Mesenchymal stem cell (in vitro differentiated cells and primary cell): ENCODE results near the gene STX18.
A peak's percentile ranks its signal among the peaks of the same experiment; 100 is the strongest.

Source experiments
- DNase-seq: peaks from one replicate; pipeline ENCODE4 v3.0.0-alpha.2; 2013
- H2AFZ ChIP-seq: one replicate; pipeline ENCODE4 v1.6.1; 2013; ENCODE audit warnings: low read depth, mild to moderate bottlenecking, control low read depth, inconsistent platforms, low read length, moderate library complexity
- H2AK5ac ChIP-seq: 2 replicates; pipeline ENCODE4 v1.6.1; 2013; ENCODE audit warnings: low read length, moderate library complexity, mild to moderate bottlenecking, inconsistent platforms; ENCODE audit not compliant: severe bottlenecking
- H2BK120ac ChIP-seq: one replicate; pipeline ENCODE4 v1.6.1; 2013; ENCODE audit warnings: low read depth, mild to moderate bottlenecking, inconsistent platforms, low read length, moderate library complexity
- H2BK12ac ChIP-seq, 2 experiments: one replicate each; pipeline ENCODE4 v1.6.1; 2013; ENCODE audit warnings: inconsistent platforms in 2 of 2, low read length in 2 of 2, mild to moderate bottlenecking in 2 of 2, moderate library complexity in 2 of 2, control low read depth in 1 of 2
- H2BK15ac ChIP-seq: one replicate; pipeline ENCODE4 v1.6.1; 2013; ENCODE audit warnings: mild to moderate bottlenecking, low read depth, inconsistent platforms; ENCODE audit not compliant: poor library complexity, severe bottlenecking
- H2BK5ac ChIP-seq: 2 replicates; pipeline ENCODE4 v1.6.1; 2013; ENCODE audit warnings: low read depth, mild to moderate bottlenecking, low read length, control low read depth, inconsistent platforms; ENCODE audit not compliant: poor library complexity, severe bottlenecking
- H3K14ac ChIP-seq, 2 experiments: one replicate each; pipeline ENCODE4 v1.6.1; 2013; ENCODE audit warnings: inconsistent platforms in 2 of 2, low read length in 2 of 2, control low read depth in 1 of 2, mild to moderate bottlenecking in 1 of 2, moderate library complexity in 1 of 2
- H3K18ac ChIP-seq, 2 experiments: one replicate each; pipeline ENCODE4 v1.6.1; 2013; ENCODE audit warnings: inconsistent platforms in 2 of 2, low read length in 2 of 2, control low read depth in 1 of 2, low read depth in 1 of 2, mild to moderate bottlenecking in 1 of 2
- H3K23ac ChIP-seq, 2 experiments: one replicate each; pipeline ENCODE4 v1.6.1; 2013; ENCODE audit warnings: inconsistent platforms in 2 of 2, low read length in 2 of 2, mild to moderate bottlenecking in 2 of 2, moderate library complexity in 2 of 2, control low read depth in 1 of 2
- H3K27ac ChIP-seq: 2 replicates; pipeline ENCODE4 v1.5.1; 2013; ENCODE audit warnings: mild to moderate bottlenecking, moderate library complexity, low read length, control low read depth, inconsistent platforms; ENCODE audit not compliant: poor library complexity, severe bottlenecking
- H3K27me3 ChIP-seq, 2 experiments: 2 replicates each; pipeline versions ENCODE4 v1.6.1 to v1.7.0; 2013; ENCODE audit warnings: low read length in 2 of 2, mild to moderate bottlenecking in 2 of 2, moderate library complexity in 2 of 2, control low read depth in 1 of 2, inconsistent platforms in 1 of 2; ENCODE audit not compliant: control insufficient read depth in 1 of 2, insufficient read depth in 1 of 2
- H3K36me3 ChIP-seq, 2 experiments: 2 replicates each; pipeline versions ENCODE4 v1.6.1 to v1.7.0; 2013; ENCODE audit warnings: low read length in 2 of 2, control low read depth in 1 of 2, inconsistent platforms in 1 of 2, low read depth in 1 of 2, mild to moderate bottlenecking in 1 of 2; ENCODE audit not compliant: insufficient read depth in 2 of 2, control insufficient read depth in 1 of 2
- H3K4ac ChIP-seq, 2 experiments: one replicate each; pipeline ENCODE4 v1.6.1; 2013; ENCODE audit warnings: inconsistent platforms in 2 of 2, low read length in 2 of 2, mild to moderate bottlenecking in 2 of 2, moderate library complexity in 2 of 2, control low read depth in 1 of 2, low read depth in 1 of 2
- H3K4me1 ChIP-seq: 2 replicates; pipeline ENCODE4 v1.6.1; 2013; ENCODE audit warnings: low read depth, low read length, control low read depth; ENCODE audit not compliant: control insufficient read depth, insufficient read depth
- H3K4me2 ChIP-seq: 2 replicates; pipeline ENCODE4 v1.6.1; 2013; ENCODE audit warnings: low read length, mild to moderate bottlenecking, inconsistent platforms; ENCODE audit not compliant: poor library complexity, severe bottlenecking
- H3K4me3 ChIP-seq, 2 experiments: 2 replicates each; pipeline versions ENCODE4 v1.5.1 to v1.7.0; 2013; ENCODE audit warnings: low read length in 2 of 2, mild to moderate bottlenecking in 2 of 2, control low read depth in 1 of 2, low read depth in 1 of 2; ENCODE audit not compliant: insufficient read depth in 1 of 2
- H3K79me1 ChIP-seq: replicated peaks from 2 replicates; pipeline ENCODE4 v1.6.1; 2013; ENCODE audit warnings: mild to moderate bottlenecking, control low read depth, low read length, inconsistent platforms; ENCODE audit not compliant: poor library complexity, severe bottlenecking
- H3K9ac ChIP-seq: 2 replicates; pipeline ENCODE4 v1.7.0; 2013; ENCODE audit warnings: mild to moderate bottlenecking, low read length, moderate library complexity
- H3K9me3 ChIP-seq: 2 replicates; pipeline ENCODE4 v1.7.0; 2013; ENCODE audit warnings: mild to moderate bottlenecking, low read length; ENCODE audit not compliant: control insufficient read depth
- H4K8ac ChIP-seq: one replicate; pipeline ENCODE4 v1.6.1; 2013; ENCODE audit warnings: inconsistent platforms, mild to moderate bottlenecking, low read length, moderate library complexity
- H4K91ac ChIP-seq: one replicate; pipeline ENCODE4 v1.6.1; 2013; ENCODE audit warnings: mild to moderate bottlenecking, low read length, inconsistent platforms
- WGBS: methylation state at CpG from one replicate; pipeline ENCODE4 v1.1.7; 2013; ENCODE audit warnings: mixed read lengths; 5-methylcytosine and 5-hydroxymethylcytosine counted together

The STX18 gene

GRCh38 chr4:4490816-4491215 lies 51.0 kb downstream of the STX18 start:
- H3K36me3 ChIP-seq = peaks cover 0 to 3% of the 10 kb centered on the region in 2 experiments
- no peak overlapping the region for H2BK120ac ChIP-seq
- no peak overlapping the region for H3K18ac ChIP-seq
- no peak overlapping the region for H2BK5ac ChIP-seq
- no peak overlapping the region for H3K4ac ChIP-seq
- H2BK12ac ChIP-seq = no peak overlapping the region
- H2BK15ac ChIP-seq = no peak overlapping the region
- H2AK5ac ChIP-seq = no peak overlapping the region
- DNase-seq = no peak
- WGBS = 62% methylated on average over 3 of the region's 5 CpGs
- no peak overlapping the region for H3K27ac ChIP-seq
- no peak overlapping the region for H3K4me2 ChIP-seq
- no peak overlapping the region for H4K91ac ChIP-seq
- peak overlapping the region; percentile 90 for H3K9ac ChIP-seq
- no peaks in the 10 kb centered on the region for H3K27me3 ChIP-seq
- H3K14ac ChIP-seq = no peak overlapping the region
- H3K79me1 ChIP-seq = peaks cover 16% of the 10 kb centered on the region
- H3K4me3 ChIP-seq = no peak overlapping the region
- no peak overlapping the region for H3K23ac ChIP-seq
- no peak overlapping the region for H4K8ac ChIP-seq
- H2AFZ ChIP-seq = no peak overlapping the region
- no peaks in the 10 kb centered on the region for H3K9me3 ChIP-seq
- H3K4me1 ChIP-seq = no peaks in the 10 kb centered on the region

GRCh38 chr4:4490041-4490440 lies 51.8 kb downstream of the STX18 start:
- Histone ChIP-seq H3K4me3 (no peak overlapping the region), H2BK12ac (no peak overlapping the region), H2BK120ac (no peak overlapping the region), H3K27ac (no peak overlapping the region), H3K9me3 (no peaks in the 10 kb centered on the region), H4K8ac (no peak overlapping the region), H2AFZ (no peak overlapping the region), H2BK15ac (no peak overlapping the region), H3K9ac (peak overlapping the region; percentile 90), H4K91ac (no peak overlapping the region), H3K27me3 (no peaks in the 10 kb centered on the region), H3K79me1 (peaks cover 20% of the 10 kb centered on the region), H3K18ac (no peak overlapping the region), H3K4me2 (no peak overlapping the region), H3K4me1 (no peaks in the 10 kb centered on the region), H3K23ac (no peak overlapping the region), H2BK5ac (no peak overlapping the region), H3K4ac (no peak overlapping the region), H2AK5ac (no peak overlapping the region), H3K36me3 (peaks cover 0 to 3% of the 10 kb centered on the region in 2 experiments), H3K14ac (no peak overlapping the region)
- WGBS = 87% methylated on average over 3 of the region's 3 CpGs
- DNase-seq = peak; percentile 44

- H4K91ac ChIP-seq = no peak overlapping the region
- H3K4me3 ChIP-seq = no peak overlapping the region
- peak; percentile 80 for DNase-seq
Measured at GRCh38 chr4:4488405-4489404, 53.1 kb downstream of the STX18 start.

GRCh38 chr4:4486969-4487368 lies 54.9 kb downstream of the STX18 start:
- Histone ChIP-seq H3K23ac (no peak overlapping the region), H3K9ac (no peak overlapping the region), H2BK120ac (no peak overlapping the region), H3K36me3 (peaks cover 0 to 3% of the 10 kb centered on the region in 2 experiments), H2BK12ac (no peak overlapping the region), H3K27me3 (no peaks in the 10 kb centered on the region), H3K4me2 (no peak overlapping the region), H3K14ac (no peak overlapping the region), H3K4me3 (no peak overlapping the region), H3K4ac (no peak overlapping the region), H3K27ac (no peak overlapping the region), H2AK5ac (no peak overlapping the region), H2BK5ac (no peak overlapping the region), H3K9me3 (no peaks in the 10 kb centered on the region), H3K4me1 (no peaks in the 10 kb centered on the region), H3K79me1 (peaks cover 26% of the 10 kb centered on the region), H3K18ac (no peak overlapping the region), H4K91ac (no peak overlapping the region), H4K8ac (no peak overlapping the region), H2AFZ (no peak overlapping the region), H2BK15ac (no peak overlapping the region)
- WGBS = 26% methylated on average over 3 of the region's 3 CpGs
- no peak for DNase-seq

More at GRCh38 chr4:4488405-4489404, 53.1 kb downstream of the STX18 start:
- Histone ChIP-seq H2BK120ac (no peak overlapping the region), H3K18ac (no peak overlapping the region), H3K4me1 (no peaks in the 10 kb centered on the region), H3K4me2 (no peak overlapping the region), H4K8ac (no peak overlapping the region), H3K9me3 (no peaks in the 10 kb centered on the region), H3K36me3 (peaks cover 0 to 3% of the 10 kb centered on the region in 2 experiments), H3K79me1 (peaks cover 24% of the 10 kb centered on the region), H2BK5ac (no peak overlapping the region), H3K27me3 (no peaks in the 10 kb centered on the region), H3K4ac (no peak overlapping the region), H2BK12ac (no peak overlapping the region), H2AK5ac (no peak overlapping the region), H3K14ac (no peak overlapping the region), H2BK15ac (no peak overlapping the region), H3K23ac (no peak overlapping the region), H3K27ac (no peak overlapping the region), H2AFZ (no peak overlapping the region), H3K9ac (no peak overlapping the region)
- WGBS = 5% methylated on average over 5 of the region's 6 CpGs
